CD14-positive monocyte (primary cell): Measurements from ENCODE around the gene MED13L. TPM values are rescaled to one million over a fixed set of nuclear protein-coding genes. Genes with fewer than 3 reads are reported as not detected.
A peak's percentile ranks its signal among the peaks of the same experiment; 100 is the strongest.

Experiments
- DNase-seq, 3 donors: peaks; one replicate each; pipeline ENCODE4 v3.0.0-alpha.2; 2011 to 2022
- H2AFZ ChIP-seq: 2 replicates; pipeline ENCODE4 v1.6.0; 2012; ENCODE audit warnings: mild to moderate bottlenecking, low read depth, low read length, inconsistent platforms; ENCODE audit not compliant: insufficient read depth, poor library complexity, severe bottlenecking
- H3K27ac ChIP-seq, 2 donors: 1 replicate in 1 of 2; 2 replicates in 1 of 2; pipeline ENCODE4 v1.5.1; 2012 to 2013; ENCODE audit warnings: low read length in 2 of 2, control low read depth in 1 of 2, inconsistent platforms in 1 of 2, low read depth in 1 of 2, mild to moderate bottlenecking in 1 of 2
- H3K27me3 ChIP-seq, 2 donors: one replicate each; pipeline versions ENCODE4 v1.6.0 to v1.6.1; 2011 to 2013; ENCODE audit warnings: low read length in 2 of 2; ENCODE audit not compliant: control insufficient read depth in 2 of 2, insufficient read depth in 2 of 2
- H3K36me3 ChIP-seq, 2 donors: replicated peaks in 1 of 2; 1 replicate in 1 of 2; 2 replicates in 1 of 2; pipeline versions ENCODE4 v1.5.1 to v1.6.1; 2012 to 2013; ENCODE audit warnings: low read length in 2 of 2, control low read depth in 1 of 2, inconsistent platforms in 1 of 2, mild to moderate bottlenecking in 1 of 2; ENCODE audit not compliant: insufficient read depth in 2 of 2, control insufficient read depth in 1 of 2
- H3K4me1 ChIP-seq, 2 donors: 1 replicate in 1 of 2; 2 replicates in 1 of 2; pipeline versions ENCODE4 v1.5.1 to v1.6.1; 2012 to 2013; ENCODE audit warnings: low read length in 2 of 2, control low read depth in 1 of 2, inconsistent platforms in 1 of 2, mild to moderate bottlenecking in 1 of 2, moderate library complexity in 1 of 2; ENCODE audit not compliant: insufficient read depth in 2 of 2, control insufficient read depth in 1 of 2
- H3K4me2 ChIP-seq: replicated peaks from 2 replicates; pipeline ENCODE3; 2012; ENCODE audit warnings: low read length, moderate library complexity, mild to moderate bottlenecking; ENCODE audit not compliant: poor library complexity, severe bottlenecking; ENCODE audit errors: extremely low read depth
- H3K4me3 ChIP-seq, 3 experiments: fragments of 200-600 bp in 1 of 3; sonication (generic) in 1 of 3; replicated peaks in 1 of 3; 1 replicate in 2 of 3; 2 replicates in 1 of 3; pipeline ENCODE4 v1.5.1; 2011 to 2013; ENCODE audit warnings: low read length in 3 of 3, mild to moderate bottlenecking in 3 of 3, control low read depth in 2 of 3, low read depth in 2 of 3, inconsistent platforms in 1 of 3, moderate library complexity in 1 of 3
- H3K79me2 ChIP-seq: 2 replicates; pipeline ENCODE4 v1.6.0; 2012; ENCODE audit warnings: mild to moderate bottlenecking, control low read depth, inconsistent platforms, low read length, moderate library complexity; ENCODE audit not compliant: insufficient read depth
- H3K9ac ChIP-seq: 2 replicates; pipeline ENCODE4 v1.6.0; 2017; ENCODE audit warnings: low read length, mild to moderate bottlenecking; ENCODE audit not compliant: insufficient read depth, poor library complexity, severe bottlenecking
- H3K9me3 ChIP-seq, 2 donors: replicated peaks in 1 of 2; 1 replicate in 1 of 2; 2 replicates in 1 of 2; pipeline versions ENCODE4 v1.5.1 to v1.6.1; 2012 to 2013; ENCODE audit warnings: low read length in 2 of 2, control low read depth in 1 of 2; ENCODE audit not compliant: control insufficient read depth in 1 of 2, insufficient read depth in 1 of 2
- H4K20me1 ChIP-seq: 2 replicates; pipeline ENCODE4 v1.6.0; 2012; ENCODE audit warnings: mild to moderate bottlenecking, low read length, control low read depth, moderate library complexity; ENCODE audit not compliant: insufficient read depth
- H3K27ac Mint-ChIP-seq, 7 donors: one replicate each; pipeline ENCODE4 v1.8.0; 2020; ENCODE audit warnings: mild to moderate bottlenecking in 7 of 7, mixed read lengths in 7 of 7, moderate library complexity in 6 of 7, inconsistent platforms in 2 of 7
- H3K27me3 Mint-ChIP-seq, 3 donors: one replicate each; pipeline ENCODE4 v1.8.0; 2021 to 2022; ENCODE audit warnings: low read depth in 3 of 3, mild to moderate bottlenecking in 3 of 3, mixed read lengths in 3 of 3, moderate library complexity in 3 of 3, inconsistent platforms in 1 of 3
- H3K36me3 Mint-ChIP-seq, 2 donors: one replicate each; pipeline ENCODE4 v1.8.0; 2020; ENCODE audit warnings: mixed read lengths in 2 of 2, inconsistent platforms in 1 of 2, mild to moderate bottlenecking in 1 of 2
- H3K4me1 Mint-ChIP-seq: one replicate; pipeline ENCODE4 v1.8.0; 2020; ENCODE audit warnings: mild to moderate bottlenecking, mixed read lengths
- H3K4me3 Mint-ChIP-seq, 2 donors: one replicate each; pipeline ENCODE4 v1.8.0; 2020; ENCODE audit warnings: mild to moderate bottlenecking in 2 of 2, mixed read lengths in 2 of 2, moderate library complexity in 1 of 2
- H3K9me3 Mint-ChIP-seq, 7 donors: one replicate each; pipeline ENCODE4 v1.8.0; 2020 to 2022; ENCODE audit warnings: mixed read lengths in 7 of 7, mild to moderate bottlenecking in 6 of 7, moderate library complexity in 6 of 7, inconsistent platforms in 2 of 7
- CTCF ChIP-seq: fragments of 200-600 bp; IDR thresholded peaks from one replicate; pipeline ENCODE4 v1.8.0; 2022; ENCODE audit warnings: antibody characterized with exemption, mild to moderate bottlenecking
- WGBS: methylation state at CpG from one replicate; pipeline ENCODE4 v1.1.5; 2013; ENCODE audit warnings: missing lambda C conversion rate; ENCODE audit not compliant: insufficient coverage; 5-methylcytosine and 5-hydroxymethylcytosine counted together
- intact Hi-C, 2 donors: fragments of 100-400 bp; cut with micrococcal nuclease; formaldehyde crosslinking; loops; one replicate each; pipeline versions ENCODE4 v1.15.0 to v1.15.1; 2023
- polyA plus RNA-seq, 3 donors: library from polyadenylated mRNA; depleted of rRNA in 1 of 3; unstranded in 2 of 3; stranded (reverse) in 1 of 3; fragments of 300-500 nt in 2 of 3; fragments of >200 nt in 1 of 3; fragmentation: Illumina TruSeq in 2 of 3; gene quantifications; 1 replicate in 2 of 3; 2 replicates in 1 of 3; pipeline ENCODE4 v1.2.3, GENCODE V29; 2012 to 2021

MED13L gene
- polyA plus RNA-seq, 3 donors: 4.4 to 42.0 (median 7.5) TPM

GRCh38 chr12:116319898-116320621 is 42.6 kb upstream of the MED13L start:
- Histone ChIP-seq H2AFZ (peak overlapping the region; percentile 27), H3K36me3 (no peaks in the 10 kb centered on the region), H3K27ac (peak overlapping the region in 1 of 2 donors; percentile 69), H3K27me3 (no peaks in the 10 kb centered on the region), H3K79me2 (no peaks in the 10 kb centered on the region), H3K4me2 (peak overlapping the region; percentile 63), H3K4me1 (peaks cover 51% of the 10 kb centered on the region in 2 donors), H3K4me3 (peak overlapping the region in 2 of 3 experiments; percentile 31 to 60), H3K9ac (peak overlapping the region; percentile 15), H4K20me1 (no peaks in the 10 kb centered on the region), H3K9me3 (no peaks in the 10 kb centered on the region)
- intact Hi-C loops: no loop called here
- DNase-seq: peak; percentile 55 to 93 (median 76)
- peak overlapping the region; percentile 71 to 92 for H3K4me3 Mint-ChIP-seq
- peaks cover 0 to 1% of the 10 kb centered on the region in 2 donors for H3K36me3 Mint-ChIP-seq
- H3K27ac Mint-ChIP-seq: peak overlapping the region; percentile 77 to 92 (median 85)
- WGBS: 16% methylated on average over 5 of the region's 16 CpGs
- peaks cover 61% of the 10 kb centered on the region for H3K4me1 Mint-ChIP-seq
- no peak for TF ChIP-seq CTCF
- peaks cover 0 to 8% (median 0%) of the 10 kb centered on the region in 3 donors for H3K27me3 Mint-ChIP-seq
- H3K9me3 Mint-ChIP-seq: no peaks in the 10 kb centered on the region

- peaks cover 0 to 1% of the 10 kb centered on the region in 2 donors for H3K36me3 Mint-ChIP-seq
- no peak for DNase-seq
- H3K27ac ChIP-seq: peak overlapping the region in 1 of 2 donors; percentile 69
- 50% methylated on average over 11 of the region's 14 CpGs for WGBS
- H4K20me1 ChIP-seq: no peaks in the 10 kb centered on the region
- H3K4me1 Mint-ChIP-seq: peaks cover 58% of the 10 kb centered on the region
- H3K27ac Mint-ChIP-seq: peak overlapping the region; percentile 77 to 92 (median 85)
- H3K36me3 ChIP-seq: no peaks in the 10 kb centered on the region
- H3K27me3 Mint-ChIP-seq: peaks cover 0 to 8% (median 0%) of the 10 kb centered on the region in 3 donors
- no peaks in the 10 kb centered on the region for H3K9me3 ChIP-seq
- peak overlapping the region in 2 of 3 experiments; percentile 31 to 60 for H3K4me3 ChIP-seq
- peaks cover 48 to 49% of the 10 kb centered on the region in 2 donors for H3K4me1 ChIP-seq
- no peaks in the 10 kb centered on the region for H3K27me3 ChIP-seq
- no peaks in the 10 kb centered on the region for H3K79me2 ChIP-seq
- peak overlapping the region; percentile 71 to 92 for H3K4me3 Mint-ChIP-seq
- no peak for TF ChIP-seq CTCF
- intact Hi-C loops: no loop called here
- peak overlapping the region; percentile 63 for H3K4me2 ChIP-seq
- H2AFZ ChIP-seq: peak overlapping the region; percentile 27
- no peak overlapping the region for H3K9ac ChIP-seq
- H3K9me3 Mint-ChIP-seq: peaks cover 0 to under 1% (median 0%) of the 10 kb centered on the region in 7 donors
These were observed 41.9 kb upstream of the MED13L start for GRCh38 chr12:116319233-116319897.
